H1 (cell line): Measurements from ENCODE around the gene TMEM250.

ENCODE experiments used
- ASH2L ChIP-seq: fragments of 200-600, 300-600 bp; sonication (generic); IDR thresholded peaks from one replicate; pipeline ENCODE4 v1.7.1; 2017; ENCODE audit warnings: low read length
- CTCF ChIP-seq, 3 experiments: IDR thresholded peaks; 1 replicate in 2 of 3; 2 replicates in 1 of 3; pipeline versions ENCODE4 v1.5.1 to v1.6.1; 2011; ENCODE audit warnings: low read length in 3 of 3, mild to moderate bottlenecking in 3 of 3, inconsistent platforms in 2 of 3, low read depth in 1 of 3, moderate library complexity in 1 of 3; ENCODE audit not compliant: insufficient read depth in 1 of 3; ENCODE audit errors: control extremely low read depth in 1 of 3
- FOSL1 ChIP-seq: IDR thresholded peaks from 2 replicates; pipeline ENCODE4 v1.6.1; 2011; ENCODE audit warnings: mild to moderate bottlenecking, low read depth, low read length, moderate library complexity; ENCODE audit not compliant: insufficient read depth
- HDAC2 ChIP-seq, 2 experiments: fragments of 300-600 bp in 1 of 2; sonication (generic) in 1 of 2; IDR thresholded peaks; 2 replicates each; pipeline ENCODE4 v1.6.1; 2011 to 2012; ENCODE audit warnings: low read depth in 2 of 2, low read length in 2 of 2, mild to moderate bottlenecking in 2 of 2, moderate library complexity in 2 of 2, borderline replicate concordance in 1 of 2, inconsistent platforms in 1 of 2
- JUN ChIP-seq: IDR thresholded peaks from 2 replicates; pipeline ENCODE4 v1.6.1; 2011; ENCODE audit warnings: low read depth, mild to moderate bottlenecking, improper control_type of control experiment, low read length
- MAFK ChIP-seq: IDR thresholded peaks from 2 replicates; pipeline ENCODE4 v1.6.1; 2012; ENCODE audit warnings: low read depth, mild to moderate bottlenecking, improper control_type of control experiment, low read length
- POLR2A ChIP-seq, 2 experiments: IDR thresholded peaks; 1 replicate in 1 of 2; 2 replicates in 1 of 2; pipeline ENCODE4 v1.6.1; 2011; ENCODE audit warnings: low read depth in 2 of 2, low read length in 2 of 2, mild to moderate bottlenecking in 2 of 2; ENCODE audit errors: control extremely low read depth in 1 of 2
- POLR2AphosphoS5 ChIP-seq: IDR thresholded peaks from 2 replicates; pipeline ENCODE4 v1.6.1; 2011; ENCODE audit warnings: low read depth, low read length
- TAF1 ChIP-seq: IDR thresholded peaks from 2 replicates; pipeline ENCODE4 v1.6.1; 2011; ENCODE audit warnings: mild to moderate bottlenecking, low read depth, low read length
- ZNF274 ChIP-seq: IDR thresholded peaks from 2 replicates; pipeline ENCODE4 v1.7.0; 2012; ENCODE audit warnings: low read length, borderline replicate concordance; ENCODE audit errors: extremely low read depth

GRCh38 chr9:136096505-136097001 lies 22.1 kb downstream of the TMEM250 start:
- TF ChIP-seq POLR2A (IDR thresholded peaks at IDR 0.05; ENCODE audit: control extremely low read depth in 1 of 2, low read depth in 2 of 2, low read length in 2 of 2) (no peak), CTCF (IDR thresholded peaks at IDR 0.05; ENCODE audit: control extremely low read depth in 1 of 3, insufficient read depth in 1 of 3, low read depth in 1 of 3, low read length in 3 of 3) (no peak), ZNF274 (no peak), MAFK (no peak), HDAC2 (IDR thresholded peaks at IDR 0.05; ENCODE audit: borderline replicate concordance in 1 of 2, low read depth in 2 of 2, low read length in 2 of 2) (no peak), FOSL1 (no peak), JUN (no peak), POLR2AphosphoS5 (no peak), ASH2L (no peak), TAF1 (no peak)
